Neural progenitor cell (in vitro differentiated cells): Measurements from ENCODE around the gene KDM8. TPM values are rescaled to one million over a fixed set of nuclear protein-coding genes. Genes with fewer than 3 reads are reported as not detected.

Experiments
- DNase-seq: peaks from one replicate; pipeline ENCODE4 v3.0.0-alpha.2; 2016; ENCODE audit warnings: low spot score
- H2AFZ ChIP-seq: fragments of 200-600 bp; sonication (generic); replicated peaks from 2 replicates; pipeline ENCODE4 v1.6.1; 2016; ENCODE audit warnings: antibody characterized with exemption
- H3F3A ChIP-seq: fragments of 200-600 bp; sonication (generic); 2 replicates; pipeline ENCODE4 v1.6.1; 2016; ENCODE audit warnings: antibody characterized with exemption, low read depth
- H3K27ac ChIP-seq: fragments of 200-600 bp; sonication (generic); 2 replicates; pipeline ENCODE4 v1.5.1; 2016; ENCODE audit warnings: mild to moderate bottlenecking
- H3K27me3 ChIP-seq: fragments of 200-600 bp; sonication (generic); 2 replicates; pipeline ENCODE4 v1.6.1; 2016; ENCODE audit warnings: mild to moderate bottlenecking, moderate library complexity
- H3K36me3 ChIP-seq: fragments of 200-600 bp; sonication (generic); 2 replicates; pipeline ENCODE4 v1.5.1; 2016
- H3K4me1 ChIP-seq: fragments of 200-600 bp; sonication (generic); 2 replicates; pipeline ENCODE4 v1.6.1; 2016; ENCODE audit warnings: mixed run types
- H3K4me2 ChIP-seq: fragments of 200-600 bp; sonication (generic); 2 replicates; pipeline ENCODE4 v1.6.1; 2016
- H3K4me3 ChIP-seq: fragments of 200-600 bp; sonication (generic); 2 replicates; pipeline ENCODE4 v1.5.1; 2016
- H3K79me2 ChIP-seq: fragments of 200-600 bp; sonication (generic); 2 replicates; pipeline ENCODE4 v1.6.1; 2016; ENCODE audit warnings: low read depth
- H3K9ac ChIP-seq: fragments of 200-600 bp; sonication (generic); 2 replicates; pipeline ENCODE4 v1.6.1; 2016
- H3K9me3 ChIP-seq: fragments of 200-600 bp; sonication (generic); 2 replicates; pipeline ENCODE4 v1.5.1; 2016; ENCODE audit warnings: low read depth
- H4K20me1 ChIP-seq: fragments of 200-600 bp; sonication (generic); 2 replicates; pipeline ENCODE4 v1.6.1; 2016; ENCODE audit warnings: low read depth
- H3K27ac Mint-ChIP-seq: 3 replicates; pipeline ENCODE4 v1.8.0; 2021; ENCODE audit warnings: mixed read lengths
- H3K27me3 Mint-ChIP-seq: 2 replicates; pipeline ENCODE4 v1.8.0; 2022; ENCODE audit warnings: low read depth, mild to moderate bottlenecking, inconsistent platforms, moderate library complexity, mixed read lengths; ENCODE audit not compliant: insufficient read depth
- H3K36me3 Mint-ChIP-seq: 3 replicates; pipeline ENCODE4 v1.8.0; 2021; ENCODE audit warnings: mixed read lengths
- H3K4me1 Mint-ChIP-seq: 3 replicates; pipeline ENCODE4 v1.8.0; 2021; ENCODE audit warnings: mixed read lengths
- H3K4me3 Mint-ChIP-seq: 3 replicates; pipeline ENCODE4 v1.8.0; 2021; ENCODE audit warnings: mild to moderate bottlenecking, moderate library complexity, mixed read lengths
- H3K9me3 Mint-ChIP-seq: 3 replicates; pipeline ENCODE4 v1.8.0; 2020; ENCODE audit warnings: mixed read lengths
- EZH2 ChIP-seq: fragments of 200-600 bp; sonication (generic); IDR thresholded peaks from 2 replicates; pipeline ENCODE4 v1.6.1; 2017; ENCODE audit warnings: antibody characterized with exemption, mild to moderate bottlenecking, moderate library complexity
- EZH2phosphoT487 ChIP-seq: fragments of 200-600 bp; sonication (generic); IDR thresholded peaks from 2 replicates; pipeline ENCODE4 v1.6.1; 2017; ENCODE audit warnings: antibody characterized with exemption
- total RNA-seq: library from RNA; depleted of rRNA; stranded (reverse); fragments of >200 nt; gene quantifications from 2 replicates; pipeline ENCODE4 v1.2.3, GENCODE V29; 2015; ENCODE audit warnings: low replicate concordance
- TF ChIP-seq, protein P1 (sequence below): fragments of 200-600 bp; sonication (generic); IDR thresholded peaks from 2 replicates; pipeline ENCODE4 v1.5.1; 2017; ENCODE audit warnings: antibody characterized with exemption, mild to moderate bottlenecking

Gene KDM8
- 6.5 and 11.9 TPM in 2 replicates for total RNA-seq

- H3K9me3 ChIP-seq = no peaks in the 10 kb centered on the region
- Mint-ChIP-seq H3K27me3 (peaks cover 7% of the 10 kb centered on the region), H3K4me3 (peak within 1 kb of the TSS; percentile 96), H3K27ac (peak within 1 kb of the TSS; percentile 99), H3K4me1 (peaks cover 22% of the 10 kb centered on the region), H3K36me3 (no peaks in the 10 kb centered on the region), H3K9me3 (no peaks in the 10 kb centered on the region)
- H3K4me2 ChIP-seq = peak within 1 kb of the TSS; percentile 86
- peaks cover 12% of the 10 kb centered on the region for H3K4me1 ChIP-seq
- no peaks in the 10 kb centered on the region for H4K20me1 ChIP-seq
- peak within 1 kb of the TSS; percentile 97 for H2AFZ ChIP-seq
- H3F3A ChIP-seq = peaks cover 13% of the 10 kb centered on the region
- TF ChIP-seq EZH2 (no peak), EZH2phosphoT487 (no peak)
- TF ChIP-seq, protein P1, sequence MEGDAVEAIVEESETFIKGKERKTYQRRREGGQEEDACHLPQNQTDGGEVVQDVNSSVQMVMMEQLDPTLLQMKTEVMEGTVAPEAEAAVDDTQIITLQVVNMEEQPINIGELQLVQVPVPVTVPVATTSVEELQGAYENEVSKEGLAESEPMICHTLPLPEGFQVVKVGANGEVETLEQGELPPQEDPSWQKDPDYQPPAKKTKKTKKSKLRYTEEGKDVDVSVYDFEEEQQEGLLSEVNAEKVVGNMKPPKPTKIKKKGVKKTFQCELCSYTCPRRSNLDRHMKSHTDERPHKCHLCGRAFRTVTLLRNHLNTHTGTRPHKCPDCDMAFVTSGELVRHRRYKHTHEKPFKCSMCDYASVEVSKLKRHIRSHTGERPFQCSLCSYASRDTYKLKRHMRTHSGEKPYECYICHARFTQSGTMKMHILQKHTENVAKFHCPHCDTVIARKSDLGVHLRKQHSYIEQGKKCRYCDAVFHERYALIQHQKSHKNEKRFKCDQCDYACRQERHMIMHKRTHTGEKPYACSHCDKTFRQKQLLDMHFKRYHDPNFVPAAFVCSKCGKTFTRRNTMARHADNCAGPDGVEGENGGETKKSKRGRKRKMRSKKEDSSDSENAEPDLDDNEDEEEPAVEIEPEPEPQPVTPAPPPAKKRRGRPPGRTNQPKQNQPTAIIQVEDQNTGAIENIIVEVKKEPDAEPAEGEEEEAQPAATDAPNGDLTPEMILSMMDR = no peak
- no peaks in the 10 kb centered on the region for H3K36me3 ChIP-seq
- H3K4me3 ChIP-seq = peak within 1 kb of the TSS; percentile 70
- H3K27ac ChIP-seq = peak within 1 kb of the TSS; percentile 94
- H3K79me2 ChIP-seq = peaks cover 16% of the 10 kb centered on the region
- DNase-seq = peak; percentile 100
- no peaks in the 10 kb centered on the region for H3K27me3 ChIP-seq
- H3K9ac ChIP-seq = peak within 1 kb of the TSS; percentile 76
Measured at GRCh38 chr16:27203507-27204311, at the start of gene KDM8. Gene KDM8 (plus strand): TSS chr16:27203526. CDS start chr16:27210124, 6,598 bp downstream.

DNA sequence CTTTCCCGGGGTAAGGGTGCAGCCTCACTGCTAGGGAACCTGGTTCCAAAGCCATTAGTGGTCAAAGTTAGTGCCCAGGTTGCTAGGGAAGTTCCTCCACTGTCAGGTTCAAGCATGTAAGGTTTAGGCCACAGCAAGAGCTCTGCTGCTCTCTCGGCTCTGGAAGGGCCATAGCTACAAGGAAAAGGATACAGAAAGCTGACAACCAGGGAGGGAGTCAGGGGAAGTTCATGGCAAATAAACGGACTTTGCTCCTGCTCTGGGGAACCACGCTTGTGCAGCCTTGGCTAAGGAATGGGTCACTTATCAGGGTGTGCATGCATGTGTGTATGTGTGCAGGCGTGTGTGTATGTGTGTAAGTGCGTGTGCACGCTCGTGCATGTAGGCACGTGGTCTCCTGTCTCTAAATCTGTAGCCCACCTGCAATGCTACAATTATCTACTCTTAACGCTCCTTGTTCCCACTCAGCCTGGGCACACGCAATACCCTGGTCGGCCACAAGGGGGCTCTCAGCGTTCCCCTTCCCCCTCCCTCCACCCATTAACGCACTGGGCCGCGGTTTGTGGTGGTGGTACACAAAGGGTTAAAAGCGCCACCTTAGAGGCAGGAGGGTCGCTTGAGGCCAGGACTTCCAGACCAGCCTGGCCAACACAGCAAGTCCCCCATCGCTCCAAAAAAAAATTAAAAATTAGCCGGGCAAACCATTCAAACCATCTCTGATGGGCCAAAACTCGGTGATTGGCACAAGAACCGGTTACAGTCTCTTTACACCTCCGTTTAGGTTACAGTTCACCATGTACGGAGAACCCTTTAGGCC, 48.4 kb upstream of the KDM8 start:
- Mint-ChIP-seq H3K4me3 (no peak overlapping the region), H3K4me1 (no peaks in the 10 kb centered on the region), H3K27me3 (peaks cover 4% of the 10 kb centered on the region), H3K27ac (no peak overlapping the region), H3K9me3 (no peaks in the 10 kb centered on the region), H3K36me3 (no peaks in the 10 kb centered on the region)
- peaks cover 9% of the 10 kb centered on the region for H3K4me1 ChIP-seq
- peak; percentile 81 for DNase-seq
- no peak overlapping the region for H3K4me2 ChIP-seq
- H3K36me3 ChIP-seq = no peaks in the 10 kb centered on the region
- no peaks in the 10 kb centered on the region for H3K79me2 ChIP-seq
- H3F3A ChIP-seq = no peaks in the 10 kb centered on the region
- H3K9me3 ChIP-seq = no peaks in the 10 kb centered on the region
- H3K27me3 ChIP-seq = no peaks in the 10 kb centered on the region
- TF ChIP-seq, protein P1 = peak; percentile 96
- TF ChIP-seq EZH2phosphoT487 (no peak), EZH2 (no peak)
- H3K27ac ChIP-seq = no peak overlapping the region
- H3K9ac ChIP-seq = no peak overlapping the region
- H3K4me3 ChIP-seq = no peak overlapping the region
- no peaks in the 10 kb centered on the region for H4K20me1 ChIP-seq
- no peak overlapping the region for H2AFZ ChIP-seq

DNA sequence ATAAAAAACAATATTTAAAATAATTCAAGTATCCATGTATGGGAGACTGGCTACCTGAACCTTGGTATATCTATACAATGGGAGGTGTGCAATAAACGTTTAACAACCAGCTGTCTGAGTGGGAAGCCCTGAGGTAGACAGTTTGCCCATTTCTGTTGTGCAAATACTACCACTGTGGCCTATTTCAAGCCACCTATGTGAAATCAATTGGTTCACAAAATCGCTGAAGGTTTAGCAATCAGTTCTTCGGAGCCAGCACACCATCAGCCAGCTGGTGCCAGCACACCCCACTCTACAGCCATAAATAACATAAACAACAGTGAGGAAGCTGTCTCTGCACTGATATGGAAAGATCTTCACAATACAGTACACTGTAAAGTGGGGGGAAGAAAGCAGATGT, 46.7 kb upstream of the KDM8 start:
- DNase-seq = no peak
- Histone ChIP-seq H2AFZ (no peak overlapping the region), H3K4me2 (no peak overlapping the region), H3K27me3 (no peaks in the 10 kb centered on the region), H3K4me1 (no peaks in the 10 kb centered on the region), H3K4me3 (no peak overlapping the region), H3K36me3 (no peaks in the 10 kb centered on the region), H3K79me2 (no peaks in the 10 kb centered on the region), H3K9me3 (no peaks in the 10 kb centered on the region), H4K20me1 (no peaks in the 10 kb centered on the region), H3K27ac (no peak overlapping the region), H3K9ac (no peak overlapping the region), H3F3A (no peaks in the 10 kb centered on the region)
- Mint-ChIP-seq H3K36me3 (no peaks in the 10 kb centered on the region), H3K4me1 (no peaks in the 10 kb centered on the region), H3K4me3 (no peak overlapping the region), H3K27me3 (peaks cover 4% of the 10 kb centered on the region), H3K9me3 (no peaks in the 10 kb centered on the region), H3K27ac (peak overlapping the region; percentile 69)
- TF ChIP-seq EZH2 (no peak), EZH2phosphoT487 (no peak)
- TF ChIP-seq, protein P1 = no peak
